ENCODE results near the gene ITSN1.
A peak's percentile ranks its signal among the peaks of the same experiment; 100 is the strongest.

Gene ITSN1

DNA sequence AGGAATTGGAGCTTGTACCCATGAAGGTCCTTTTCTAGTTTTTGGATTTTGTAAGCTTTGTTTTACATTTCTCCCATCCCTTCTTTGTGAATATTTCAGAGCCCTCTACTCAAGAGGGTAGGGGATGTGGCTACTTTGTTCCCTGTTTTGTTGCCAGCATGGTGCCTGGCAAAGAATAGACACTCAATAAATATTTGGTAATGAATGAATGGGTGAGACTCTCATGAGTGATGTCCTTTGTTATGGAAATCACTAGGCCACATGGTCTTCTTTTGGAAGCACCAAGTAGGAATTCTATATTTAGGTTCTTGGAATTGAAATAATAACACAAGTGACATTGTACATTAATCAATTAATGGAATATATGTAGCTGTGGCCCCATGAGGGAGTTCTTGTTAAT, 300.1 kb downstream of the ITSN1 start:
- Histone ChIP-seq H3K36me3 (ENCODE audit: control insufficient read depth in 2 of 2, insufficient read depth in 2 of 2, low read length in 2 of 2) (no peaks in the 10 kb centered on the region), H3K4me1 (ENCODE audit: control insufficient read depth, insufficient read depth, low read length) (peaks cover 20% of the 10 kb centered on the region), H3K27ac (ENCODE audit: low read length) (peak overlapping the region; percentile 12), H3K27me3 (ENCODE audit: control insufficient read depth in 1 of 2, insufficient read depth in 2 of 2, low read length in 2 of 2) (no peaks in the 10 kb centered on the region), H3K9ac (ENCODE audit: low read length in 2 of 2) (no peak overlapping the region), H3K9me3 (ENCODE audit: control insufficient read depth in 2 of 2, low read length in 2 of 2) (no peaks in the 10 kb centered on the region), H3K4me3 (ENCODE audit: low read length in 2 of 2) (no peak overlapping the region)

DNA sequence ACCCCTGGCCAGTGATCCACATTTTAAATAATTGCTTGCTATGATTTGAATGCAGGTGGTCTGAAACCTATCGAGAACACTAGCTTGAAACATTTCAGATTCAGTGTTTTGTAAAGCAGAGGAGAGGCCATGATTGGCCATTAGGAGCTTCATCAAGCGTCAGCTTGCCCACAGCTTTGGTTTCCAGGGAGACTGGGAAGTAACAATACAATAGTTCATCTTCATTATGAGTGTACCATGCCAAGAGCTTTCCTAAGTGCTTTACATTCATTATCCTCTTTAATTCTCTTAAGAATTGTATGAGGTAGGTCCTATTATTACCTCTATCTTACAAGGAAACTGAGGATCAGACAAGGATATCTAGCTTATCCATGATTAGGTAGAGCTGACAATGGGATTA, 301.0 kb downstream of the ITSN1 start:
- H3K4me3 ChIP-seq (ENCODE audit: low read length in 2 of 2), result no peak overlapping the region
- H3K9ac ChIP-seq (ENCODE audit: low read length in 2 of 2), result no peak overlapping the region
- H3K9me3 ChIP-seq (ENCODE audit: control insufficient read depth in 2 of 2, low read length in 2 of 2), result no peaks in the 10 kb centered on the region
- no peaks in the 10 kb centered on the region for H3K27me3 ChIP-seq (ENCODE audit: control insufficient read depth in 1 of 2, insufficient read depth in 2 of 2, low read length in 2 of 2)
- no peaks in the 10 kb centered on the region for H3K36me3 ChIP-seq (ENCODE audit: control insufficient read depth in 2 of 2, insufficient read depth in 2 of 2, low read length in 2 of 2)
- no peak overlapping the region for H3K27ac ChIP-seq (ENCODE audit: low read length)
- H3K4me1 ChIP-seq (ENCODE audit: control insufficient read depth, insufficient read depth, low read length), result peaks cover 29% of the 10 kb centered on the region

DNA sequence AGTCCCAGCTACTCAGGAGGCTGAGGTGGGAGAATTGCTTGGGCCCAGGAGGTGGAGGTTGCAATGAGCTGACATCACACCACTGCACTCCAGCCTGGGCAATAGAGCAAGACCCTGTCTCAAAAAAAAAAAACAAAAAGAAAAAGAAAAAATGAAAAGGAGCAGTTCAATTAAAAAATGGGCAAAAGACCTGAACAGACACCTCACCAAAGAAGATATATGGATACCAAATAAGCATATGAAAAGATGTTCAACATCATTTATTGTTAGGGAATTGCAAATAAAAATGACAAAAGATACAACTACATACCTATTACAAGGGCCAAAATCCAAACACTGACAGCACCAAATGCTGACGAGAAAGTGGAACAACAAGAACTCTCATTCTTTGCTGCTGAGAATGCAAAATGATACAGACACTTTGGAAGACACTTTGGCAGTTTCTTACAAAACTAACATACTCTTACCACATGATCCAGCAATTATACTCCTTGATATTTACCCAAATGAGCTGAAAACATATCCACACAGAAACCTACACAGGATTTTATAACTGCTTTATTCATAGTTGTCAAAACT, 302.0 kb downstream of the ITSN1 start:
- Histone ChIP-seq H3K27me3 (ENCODE audit: control insufficient read depth in 1 of 2, insufficient read depth in 2 of 2, low read length in 2 of 2) (no peaks in the 10 kb centered on the region), H3K27ac (ENCODE audit: low read length) (no peak overlapping the region), H3K36me3 (ENCODE audit: control insufficient read depth in 2 of 2, insufficient read depth in 2 of 2, low read length in 2 of 2) (no peaks in the 10 kb centered on the region), H3K4me1 (ENCODE audit: control insufficient read depth, insufficient read depth, low read length) (peaks cover 37% of the 10 kb centered on the region), H3K9ac (ENCODE audit: low read length in 2 of 2) (no peak overlapping the region), H3K4me3 (ENCODE audit: low read length in 2 of 2) (no peak overlapping the region), H3K9me3 (ENCODE audit: control insufficient read depth in 2 of 2, low read length in 2 of 2) (no peaks in the 10 kb centered on the region)

DNA sequence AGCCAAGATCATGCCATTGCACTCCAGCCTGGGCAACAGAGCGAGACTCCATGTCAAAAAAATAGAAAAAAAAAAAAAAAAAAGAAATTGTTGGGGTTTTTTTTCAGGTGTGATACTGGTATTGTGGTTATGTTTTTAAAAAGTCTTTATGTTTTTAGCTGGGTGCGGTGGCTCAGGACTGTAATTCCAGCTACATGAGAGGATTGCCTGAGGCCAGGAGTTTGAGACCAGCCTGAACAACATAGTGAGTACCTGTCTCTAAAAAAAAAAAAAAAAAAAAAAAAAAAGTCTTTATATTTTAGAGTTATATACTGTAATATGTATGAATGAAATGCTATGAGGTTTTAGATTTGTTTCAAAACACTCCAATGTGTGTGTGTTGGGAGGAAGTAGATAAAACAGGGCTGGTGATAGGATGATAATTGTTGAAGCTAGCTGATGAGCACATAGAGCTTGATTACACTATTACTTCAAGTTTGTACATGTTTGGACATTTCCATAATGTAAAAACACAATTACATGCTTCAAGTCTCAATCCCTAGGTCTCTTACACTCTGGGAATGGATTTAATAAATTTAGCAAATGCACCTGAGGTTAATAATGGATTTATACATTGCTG, 303.5 kb downstream of the ITSN1 start:
- Histone ChIP-seq H3K9me3 (ENCODE audit: control insufficient read depth in 2 of 2, low read length in 2 of 2) (no peaks in the 10 kb centered on the region), H3K27ac (ENCODE audit: low read length) (no peak overlapping the region), H3K27me3 (ENCODE audit: control insufficient read depth in 1 of 2, insufficient read depth in 2 of 2, low read length in 2 of 2) (no peaks in the 10 kb centered on the region), H3K36me3 (ENCODE audit: control insufficient read depth in 2 of 2, insufficient read depth in 2 of 2, low read length in 2 of 2) (no peaks in the 10 kb centered on the region), H3K9ac (ENCODE audit: low read length in 2 of 2) (no peak overlapping the region), H3K4me1 (ENCODE audit: control insufficient read depth, insufficient read depth, low read length) (peaks cover 33% of the 10 kb centered on the region), H3K4me3 (ENCODE audit: low read length in 2 of 2) (no peak overlapping the region)

DNA sequence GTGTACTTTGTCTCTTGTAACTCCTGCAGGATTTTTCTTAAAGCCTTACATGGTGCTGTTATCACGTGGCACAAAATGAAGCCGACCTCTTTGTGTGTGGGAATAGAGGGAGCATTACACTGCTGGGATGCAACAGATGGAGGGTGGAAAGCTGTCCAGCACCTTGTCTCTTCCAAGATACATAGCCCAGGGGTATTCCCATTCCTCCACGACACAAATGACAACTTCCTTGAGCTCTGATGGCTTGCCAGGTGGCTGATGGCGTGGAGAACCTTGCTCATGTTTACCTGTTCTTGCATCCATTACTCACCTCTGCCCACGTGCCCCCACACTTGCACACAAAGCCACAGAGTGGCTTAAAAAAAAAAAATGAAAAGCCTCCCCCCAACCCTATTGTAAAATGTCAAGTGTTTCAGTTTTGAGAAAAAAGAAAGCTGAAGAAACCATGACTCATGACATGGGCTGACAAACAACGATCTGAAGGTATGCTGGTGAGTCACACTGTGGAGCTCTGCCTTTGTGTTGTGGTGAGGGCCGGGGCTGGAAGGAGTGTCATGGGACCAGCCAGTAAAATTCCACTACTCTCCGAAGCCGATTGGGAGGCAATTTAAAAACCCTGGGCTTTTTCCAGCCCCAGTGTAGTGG, 305.3 kb downstream of the ITSN1 start:
- peak overlapping the region; percentile 90 for H3K27ac ChIP-seq (ENCODE audit: low read length)
- H3K9ac ChIP-seq (ENCODE audit: low read length in 2 of 2), result peak overlapping the region; percentile 34 to 51
- H3K4me3 ChIP-seq (ENCODE audit: low read length in 2 of 2), result peak overlapping the region; percentile 42 to 58
- H3K4me1 ChIP-seq (ENCODE audit: control insufficient read depth, insufficient read depth, low read length), result peaks cover 29% of the 10 kb centered on the region
- H3K27me3 ChIP-seq (ENCODE audit: control insufficient read depth in 1 of 2, insufficient read depth in 2 of 2, low read length in 2 of 2), result no peaks in the 10 kb centered on the region
- H3K9me3 ChIP-seq (ENCODE audit: control insufficient read depth in 2 of 2, low read length in 2 of 2), result no peaks in the 10 kb centered on the region
- H3K36me3 ChIP-seq (ENCODE audit: control insufficient read depth in 2 of 2, insufficient read depth in 2 of 2, low read length in 2 of 2), result no peaks in the 10 kb centered on the region

DNA sequence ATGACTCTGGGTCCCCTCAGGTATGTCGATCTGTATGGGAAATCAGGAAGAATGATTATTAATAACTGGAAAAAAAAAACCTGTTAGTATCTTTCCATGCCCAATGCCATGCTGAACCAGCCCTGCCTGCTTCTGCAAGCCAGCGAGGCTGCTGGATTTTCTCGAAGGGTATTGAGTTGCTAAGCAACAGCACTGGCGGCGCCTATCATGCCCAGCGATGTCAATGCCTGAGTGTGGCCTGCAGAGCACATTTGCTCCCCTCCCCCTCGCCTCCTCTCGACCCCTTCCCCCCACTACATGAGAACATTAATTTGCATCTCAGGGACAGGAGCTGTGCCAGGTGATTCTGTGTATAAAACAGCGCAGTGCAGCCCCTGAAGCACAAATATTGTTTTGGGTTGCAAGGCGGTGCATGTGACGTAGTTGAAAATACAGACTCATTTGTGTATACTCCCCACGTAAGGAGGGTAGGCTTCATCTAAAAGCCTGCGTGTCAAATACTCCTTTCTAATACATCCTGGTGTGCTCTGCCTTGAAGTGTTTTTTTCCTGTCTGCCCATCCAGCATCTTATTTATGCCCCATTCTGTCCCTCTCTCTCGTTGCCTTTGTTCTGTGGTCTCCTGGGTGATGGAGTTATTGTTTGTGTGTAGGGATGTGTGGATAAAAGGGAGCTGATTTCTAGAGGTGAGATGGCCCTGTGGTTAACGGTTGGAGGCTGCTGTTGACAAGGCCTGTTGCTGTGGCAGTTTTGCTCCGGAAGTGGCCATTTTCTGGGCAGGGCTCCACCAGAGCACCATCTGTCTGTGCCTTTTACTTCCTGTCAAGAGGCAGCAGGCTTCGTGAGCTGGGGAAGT, 306.0 kb downstream of the ITSN1 start:
- Histone ChIP-seq H3K27ac (ENCODE audit: low read length) (peak overlapping the region; percentile 90), H3K4me1 (ENCODE audit: control insufficient read depth, insufficient read depth, low read length) (peaks cover 25% of the 10 kb centered on the region), H3K9ac (ENCODE audit: low read length in 2 of 2) (peak overlapping the region; percentile 46 to 51), H3K9me3 (ENCODE audit: control insufficient read depth in 2 of 2, low read length in 2 of 2) (no peaks in the 10 kb centered on the region), H3K36me3 (ENCODE audit: control insufficient read depth in 2 of 2, insufficient read depth in 2 of 2, low read length in 2 of 2) (no peaks in the 10 kb centered on the region), H3K4me3 (ENCODE audit: low read length in 2 of 2) (peak overlapping the region; percentile 42 to 58), H3K27me3 (ENCODE audit: control insufficient read depth in 1 of 2, insufficient read depth in 2 of 2, low read length in 2 of 2) (no peaks in the 10 kb centered on the region)

DNA sequence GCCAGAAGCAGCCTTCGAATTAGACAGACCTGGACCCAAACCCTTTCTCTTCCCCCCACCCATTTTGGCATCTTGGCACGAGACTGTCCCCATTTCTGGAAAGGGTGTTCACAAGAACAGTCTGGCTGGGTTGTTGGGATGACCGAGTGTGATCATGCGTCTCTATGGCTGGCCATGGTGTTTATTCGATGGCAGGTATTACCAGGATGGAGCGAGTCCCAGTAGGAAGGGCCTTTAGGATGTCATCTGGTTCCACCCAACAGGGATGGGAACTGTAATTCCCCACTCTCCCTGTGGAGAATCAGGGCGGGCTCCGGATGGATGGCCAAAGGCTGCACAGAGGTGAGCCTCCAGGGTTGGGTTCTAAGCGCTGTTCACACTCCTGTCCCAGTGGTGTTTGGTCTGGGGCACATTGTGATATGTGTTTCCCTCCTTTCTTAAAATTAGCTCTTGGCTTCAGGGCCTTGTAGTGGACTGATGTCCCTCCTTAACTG, 306.7 kb downstream of the ITSN1 start:
- H3K9ac ChIP-seq (ENCODE audit: low read length in 2 of 2), result peak overlapping the region in 1 of 2 donors; percentile 46
- H3K4me1 ChIP-seq (ENCODE audit: control insufficient read depth, insufficient read depth, low read length), result peaks cover 25% of the 10 kb centered on the region
- no peaks in the 10 kb centered on the region for H3K36me3 ChIP-seq (ENCODE audit: control insufficient read depth in 2 of 2, insufficient read depth in 2 of 2, low read length in 2 of 2)
- H3K27me3 ChIP-seq (ENCODE audit: control insufficient read depth in 1 of 2, insufficient read depth in 2 of 2, low read length in 2 of 2), result no peaks in the 10 kb centered on the region
- H3K9me3 ChIP-seq (ENCODE audit: control insufficient read depth in 2 of 2, low read length in 2 of 2), result no peaks in the 10 kb centered on the region
- H3K4me3 ChIP-seq (ENCODE audit: low read length in 2 of 2), result no peak overlapping the region
- H3K27ac ChIP-seq (ENCODE audit: low read length), result peak overlapping the region; percentile 90
